A549 treated with GW870086 at 1 μM for 4 hours (cell line): ENCODE measurements around the gene SYCP1. TPM values are rescaled to one million over a fixed set of nuclear protein-coding genes. Genes with fewer than 3 reads are reported as not detected.

Experiments
- total RNA-seq: library from RNA; stranded (reverse); fragments of 200-300 nt; extraction: Qiagen RNA extraction; gene quantifications from 5 replicates; pipeline ENCODE4 v1.2.3, GENCODE V29; 2022; ENCODE audit warnings: low read depth

SYCP1 gene, protein sequence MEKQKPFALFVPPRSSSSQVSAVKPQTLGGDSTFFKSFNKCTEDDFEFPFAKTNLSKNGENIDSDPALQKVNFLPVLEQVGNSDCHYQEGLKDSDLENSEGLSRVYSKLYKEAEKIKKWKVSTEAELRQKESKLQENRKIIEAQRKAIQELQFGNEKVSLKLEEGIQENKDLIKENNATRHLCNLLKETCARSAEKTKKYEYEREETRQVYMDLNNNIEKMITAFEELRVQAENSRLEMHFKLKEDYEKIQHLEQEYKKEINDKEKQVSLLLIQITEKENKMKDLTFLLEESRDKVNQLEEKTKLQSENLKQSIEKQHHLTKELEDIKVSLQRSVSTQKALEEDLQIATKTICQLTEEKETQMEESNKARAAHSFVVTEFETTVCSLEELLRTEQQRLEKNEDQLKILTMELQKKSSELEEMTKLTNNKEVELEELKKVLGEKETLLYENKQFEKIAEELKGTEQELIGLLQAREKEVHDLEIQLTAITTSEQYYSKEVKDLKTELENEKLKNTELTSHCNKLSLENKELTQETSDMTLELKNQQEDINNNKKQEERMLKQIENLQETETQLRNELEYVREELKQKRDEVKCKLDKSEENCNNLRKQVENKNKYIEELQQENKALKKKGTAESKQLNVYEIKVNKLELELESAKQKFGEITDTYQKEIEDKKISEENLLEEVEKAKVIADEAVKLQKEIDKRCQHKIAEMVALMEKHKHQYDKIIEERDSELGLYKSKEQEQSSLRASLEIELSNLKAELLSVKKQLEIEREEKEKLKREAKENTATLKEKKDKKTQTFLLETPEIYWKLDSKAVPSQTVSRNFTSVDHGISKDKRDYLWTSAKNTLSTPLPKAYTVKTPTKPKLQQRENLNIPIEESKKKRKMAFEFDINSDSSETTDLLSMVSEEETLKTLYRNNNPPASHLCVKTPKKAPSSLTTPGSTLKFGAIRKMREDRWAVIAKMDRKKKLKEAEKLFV
- total RNA-seq, result not detected in 5 replicates

DNA sequence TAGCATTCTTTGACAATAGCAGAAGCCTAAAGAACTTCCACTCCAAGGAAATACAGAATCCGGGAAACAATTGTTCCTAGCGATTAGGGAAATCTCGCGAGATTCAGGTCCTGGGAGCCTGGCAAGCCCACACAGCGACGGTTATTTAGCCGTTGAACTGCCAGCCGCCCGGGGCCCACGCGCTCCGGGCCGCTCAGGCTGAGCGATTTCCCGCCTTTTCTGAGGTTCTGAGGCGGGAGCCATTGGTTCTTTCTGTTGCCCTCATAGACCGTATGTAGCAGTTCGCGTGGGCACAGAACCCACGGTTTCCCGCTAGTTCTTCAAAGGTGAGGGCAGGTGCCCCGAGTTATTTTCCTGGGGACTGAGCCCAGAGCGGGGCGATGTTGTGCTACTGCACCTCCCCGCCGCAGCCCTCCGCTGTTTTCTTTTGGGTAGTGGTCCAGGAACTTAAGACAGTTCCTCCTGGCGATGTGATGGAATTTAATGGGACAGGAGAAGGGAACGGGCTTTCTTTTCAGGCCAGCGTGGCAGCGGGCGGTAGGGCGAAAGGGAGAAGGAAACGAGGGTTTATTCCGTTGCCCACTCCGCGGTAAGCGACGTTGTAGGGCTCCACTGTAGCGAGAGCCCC, at the start of gene SYCP1:
TSS of gene SYCP1 (plus strand) at position 171 of the 628 bp plus-strand sequence. CDS start 602 bp downstream, outside the sequence.

DNA sequence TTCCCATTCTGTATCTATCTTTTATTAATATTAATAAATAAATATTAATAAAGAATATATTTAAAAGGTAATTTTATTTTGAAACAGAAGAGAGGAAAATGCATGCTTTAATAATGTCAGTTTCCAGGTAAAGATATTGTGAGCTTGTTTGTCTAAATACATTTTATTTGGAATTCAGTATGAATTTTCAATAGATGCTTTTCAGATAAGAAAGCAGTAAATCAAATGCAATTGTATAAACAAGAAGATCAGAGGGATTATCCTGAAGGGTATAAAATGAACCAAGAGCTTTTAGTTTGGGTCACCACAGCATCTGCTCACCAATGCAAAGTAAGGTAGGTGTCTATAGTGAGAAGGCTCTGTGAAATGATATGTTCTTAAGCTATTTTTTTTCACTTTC, 174.9 kb downstream of the SYCP1 start, which contains the start of gene TSHB:
TSS of gene TSHB (plus strand) at position 301 of the 400 bp plus-strand sequence. CDS start 3,537 bp downstream, outside the sequence.

Other genes with a start within 250 kb of the SYCP1 start
- gene DENND2C, start 184.8 kb upstream of the SYCP1 start, total RNA-seq, result 0.42 to 0.49 TPM (median 0.46 TPM) in 5 replicates
- not detected in 5 replicates for gene AMPD1, start 159.3 kb upstream of the SYCP1 start, total RNA-seq
- gene NRAS, start 138.1 kb upstream of the SYCP1 start, total RNA-seq, result 22.3 to 33.8 TPM (median 31.0 TPM) in 5 replicates
- 114 to 150 TPM (median 129 TPM) in 5 replicates for gene CSDE1, start 96.9 kb upstream of the SYCP1 start, total RNA-seq
- gene SIKE1, start 74.2 kb upstream of the SYCP1 start, total RNA-seq, result 13.4 to 19.3 TPM (median 18.3 TPM) in 5 replicates
- gene TSHB, start 175.0 kb downstream of the SYCP1 start, total RNA-seq, result not detected in 5 replicates
- 0.54 to 1.6 TPM (median 0.89 TPM) in 5 replicates for gene TSPAN2, start 234.6 kb downstream of the SYCP1 start, total RNA-seq